Skeletal muscle satellite cell (primary cell): Measurements from ENCODE around the gene ANOS1.

Source experiments
- H3K27me3 ChIP-seq: 2 replicates; pipeline ENCODE4 v1.7.0; 2013; ENCODE audit warnings: low read length; ENCODE audit not compliant: control insufficient read depth, insufficient read depth
- H3K36me3 ChIP-seq: 2 replicates; pipeline ENCODE4 v1.7.0; 2013; ENCODE audit warnings: mild to moderate bottlenecking, control low read depth, low read length; ENCODE audit not compliant: insufficient read depth
- H3K4me1 ChIP-seq: 2 replicates; pipeline ENCODE4 v1.7.0; 2013; ENCODE audit warnings: low read length; ENCODE audit not compliant: control insufficient read depth, insufficient read depth
- H3K4me2 ChIP-seq: 2 replicates; pipeline ENCODE4 v1.7.0; 2013; ENCODE audit warnings: mild to moderate bottlenecking, low read length
- H3K4me3 ChIP-seq: 2 replicates; pipeline ENCODE4 v1.7.0; 2013; ENCODE audit warnings: low read length
- H3K9ac ChIP-seq: 2 replicates; pipeline ENCODE4 v1.7.0; 2013; ENCODE audit warnings: mild to moderate bottlenecking, low read depth, low read length, moderate library complexity
- H3K9me3 ChIP-seq: replicated peaks from 2 replicates; pipeline ENCODE4 v1.7.0; 2013; ENCODE audit warnings: mild to moderate bottlenecking, control low read depth, low read length

ANOS1 gene

GRCh38 chrX:8738588-8739189, 6.8 kb upstream of the ANOS1 start:
- Histone ChIP-seq H3K4me2 (no peak overlapping the region), H3K27me3 (peaks cover 2% of the 10 kb centered on the region), H3K9me3 (no peaks in the 10 kb centered on the region), H3K4me1 (no peaks in the 10 kb centered on the region), H3K9ac (no peak overlapping the region), H3K36me3 (no peaks in the 10 kb centered on the region), H3K4me3 (no peak overlapping the region)

GRCh38 chrX:8737883-8738282, 5.9 kb upstream of the ANOS1 start:
- no peaks in the 10 kb centered on the region for H3K9me3 ChIP-seq
- H3K4me3 ChIP-seq = no peak overlapping the region
- H3K4me1 ChIP-seq = no peaks in the 10 kb centered on the region
- no peak overlapping the region for H3K4me2 ChIP-seq
- peaks cover 10% of the 10 kb centered on the region for H3K27me3 ChIP-seq
- no peaks in the 10 kb centered on the region for H3K36me3 ChIP-seq
- H3K9ac ChIP-seq = no peak overlapping the region

- peak overlapping the region; percentile 61 for H3K4me3 ChIP-seq
- H3K36me3 ChIP-seq = no peaks in the 10 kb centered on the region
- H3K4me2 ChIP-seq = peak overlapping the region; percentile 73
- H3K9ac ChIP-seq = no peak overlapping the region
- H3K9me3 ChIP-seq = no peaks in the 10 kb centered on the region
- H3K4me1 ChIP-seq = no peaks in the 10 kb centered on the region
- peaks cover 25% of the 10 kb centered on the region for H3K27me3 ChIP-seq
These were observed 952 bp downstream of the ANOS1 start for GRCh38 chrX:8730812-8731558.

- H3K4me1 ChIP-seq = no peaks in the 10 kb centered on the region
- no peak overlapping the region for H3K4me3 ChIP-seq
- H3K27me3 ChIP-seq = peaks cover 25% of the 10 kb centered on the region
These were observed 2.1 kb downstream of the ANOS1 start for GRCh38 chrX:8729811-8730210.

GRCh38 chrX:8728932-8729535, 2.9 kb downstream of the ANOS1 start:
- Histone ChIP-seq H3K9ac (no peak overlapping the region), H3K4me2 (no peak overlapping the region), H3K9me3 (no peaks in the 10 kb centered on the region), H3K36me3 (no peaks in the 10 kb centered on the region), H3K4me3 (no peak overlapping the region), H3K27me3 (peaks cover 25% of the 10 kb centered on the region), H3K4me1 (no peaks in the 10 kb centered on the region)

More at GRCh38 chrX:8729811-8730210, 2.1 kb downstream of the ANOS1 start:
- Histone ChIP-seq H3K4me2 (no peak overlapping the region), H3K36me3 (no peaks in the 10 kb centered on the region), H3K9ac (no peak overlapping the region), H3K9me3 (no peaks in the 10 kb centered on the region)

- H3K27me3 ChIP-seq = peaks cover 9% of the 10 kb centered on the region
- no peak overlapping the region for H3K4me2 ChIP-seq
- no peaks in the 10 kb centered on the region for H3K36me3 ChIP-seq
- no peaks in the 10 kb centered on the region for H3K9me3 ChIP-seq
- H3K4me3 ChIP-seq = no peak overlapping the region
- no peak overlapping the region for H3K9ac ChIP-seq
- no peaks in the 10 kb centered on the region for H3K4me1 ChIP-seq
These were observed 5.8 kb downstream of the ANOS1 start for GRCh38 chrX:8726031-8726652.

GRCh38 chrX:8724300-8724699, 7.6 kb downstream of the ANOS1 start:
- Histone ChIP-seq H3K9ac (no peak overlapping the region), H3K9me3 (no peaks in the 10 kb centered on the region), H3K36me3 (no peaks in the 10 kb centered on the region), H3K4me1 (no peaks in the 10 kb centered on the region), H3K27me3 (no peaks in the 10 kb centered on the region), H3K4me2 (no peak overlapping the region), H3K4me3 (no peak overlapping the region)

- Histone ChIP-seq H3K36me3 (no peaks in the 10 kb centered on the region), H3K4me3 (no peak overlapping the region), H3K4me2 (no peak overlapping the region)
These were observed 10.4 kb downstream of the ANOS1 start for GRCh38 chrX:8721536-8721935.

GRCh38 chrX:8720136-8720535, 11.8 kb downstream of the ANOS1 start:
- Histone ChIP-seq H3K9me3 (peaks cover 6% of the 10 kb centered on the region), H3K4me2 (no peak overlapping the region), H3K27me3 (no peaks in the 10 kb centered on the region)

More at GRCh38 chrX:8721536-8721935, 10.4 kb downstream of the ANOS1 start:
- Histone ChIP-seq H3K4me1 (no peaks in the 10 kb centered on the region), H3K27me3 (no peaks in the 10 kb centered on the region), H3K9me3 (peaks cover 3% of the 10 kb centered on the region), H3K9ac (no peak overlapping the region)

GRCh38 chrX:8717354-8717753, 14.6 kb downstream of the ANOS1 start:
- Histone ChIP-seq H3K36me3 (no peaks in the 10 kb centered on the region), H3K4me3 (no peak overlapping the region), H3K27me3 (no peaks in the 10 kb centered on the region), H3K4me1 (no peaks in the 10 kb centered on the region), H3K9me3 (peaks cover 6% of the 10 kb centered on the region), H3K4me2 (no peak overlapping the region), H3K9ac (no peak overlapping the region)

More at GRCh38 chrX:8720136-8720535, 11.8 kb downstream of the ANOS1 start:
- Histone ChIP-seq H3K4me1 (no peaks in the 10 kb centered on the region), H3K9ac (no peak overlapping the region), H3K36me3 (no peaks in the 10 kb centered on the region), H3K4me3 (no peak overlapping the region)

GRCh38 chrX:8714164-8714563, 17.8 kb downstream of the ANOS1 start:
- H3K9ac ChIP-seq = no peak overlapping the region

More at GRCh38 chrX:8714164-8714563, 17.8 kb downstream of the ANOS1 start:
- Histone ChIP-seq H3K4me2 (no peak overlapping the region), H3K4me3 (no peak overlapping the region), H3K27me3 (no peaks in the 10 kb centered on the region), H3K9me3 (peaks cover 6% of the 10 kb centered on the region), H3K4me1 (no peaks in the 10 kb centered on the region), H3K36me3 (no peaks in the 10 kb centered on the region)
